HPDE6-E6E7 (cell line): ENCODE results near the gene TSBP1.

Experiments
- DNase-seq: peaks from one replicate; pipeline ENCODE4 v3.0.0; 2011; ENCODE audit warnings: missing footprints; ENCODE audit errors: extremely low spot score

The TSBP1 gene, protein sequence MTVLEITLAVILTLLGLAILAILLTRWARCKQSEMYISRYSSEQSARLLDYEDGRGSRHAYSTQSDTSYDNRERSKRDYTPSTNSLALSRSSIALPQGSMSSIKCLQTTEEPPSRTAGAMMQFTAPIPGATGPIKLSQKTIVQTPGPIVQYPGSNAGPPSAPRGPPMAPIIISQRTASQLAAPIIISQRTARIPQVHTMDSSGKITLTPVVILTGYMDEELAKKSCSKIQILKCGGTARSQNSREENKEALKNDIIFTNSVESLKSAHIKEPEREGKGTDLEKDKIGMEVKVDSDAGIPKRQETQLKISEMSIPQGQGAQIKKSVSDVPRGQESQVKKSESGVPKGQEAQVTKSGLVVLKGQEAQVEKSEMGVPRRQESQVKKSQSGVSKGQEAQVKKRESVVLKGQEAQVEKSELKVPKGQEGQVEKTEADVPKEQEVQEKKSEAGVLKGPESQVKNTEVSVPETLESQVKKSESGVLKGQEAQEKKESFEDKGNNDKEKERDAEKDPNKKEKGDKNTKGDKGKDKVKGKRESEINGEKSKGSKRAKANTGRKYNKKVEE

DNA sequence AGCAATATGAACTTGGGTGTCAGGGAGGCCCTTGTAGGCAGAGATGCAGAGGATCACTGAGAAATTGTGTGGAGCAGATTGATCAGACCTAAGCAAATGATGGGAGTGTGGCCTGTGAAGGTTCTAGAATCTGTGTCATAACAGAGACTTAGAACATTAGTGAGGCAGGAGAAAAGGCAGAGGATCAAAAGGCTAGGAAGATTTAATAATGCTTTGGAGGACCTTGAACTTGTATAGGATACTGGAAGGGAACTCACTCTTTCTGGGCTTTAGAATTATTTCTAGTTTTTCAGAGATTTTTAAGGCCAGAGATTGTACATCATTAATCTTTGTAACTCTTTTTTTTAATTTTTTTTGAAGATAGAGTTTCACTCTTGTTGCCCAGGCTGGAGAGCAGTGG, at the start of gene TSBP1:
Gene TSBP1 (minus strand): TSS at position 101 of the 400 bp plus-strand sequence. CDS start 197 bp downstream, outside the sequence.
- DNase-seq = no peak

DNA sequence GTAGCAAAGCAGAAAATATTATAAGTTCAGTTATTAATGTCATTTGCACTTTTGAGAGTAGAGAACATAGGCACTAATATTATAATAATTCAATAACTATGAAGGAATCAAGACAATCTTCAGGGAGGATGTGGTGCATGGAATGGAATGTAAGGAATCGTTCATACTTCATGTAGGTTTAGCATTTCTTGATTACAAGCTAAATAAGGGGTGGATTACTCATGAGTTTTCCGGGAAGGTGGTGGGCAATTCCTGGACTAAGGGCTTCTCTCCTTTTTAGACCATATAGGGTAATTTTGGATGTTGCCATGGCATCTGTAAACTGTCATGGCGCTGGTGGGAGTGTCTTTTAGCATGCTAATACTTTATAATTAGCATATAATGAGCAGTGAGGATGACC, 44.3 kb upstream of the TSBP1 start:
- DNase-seq = no peak

DNA sequence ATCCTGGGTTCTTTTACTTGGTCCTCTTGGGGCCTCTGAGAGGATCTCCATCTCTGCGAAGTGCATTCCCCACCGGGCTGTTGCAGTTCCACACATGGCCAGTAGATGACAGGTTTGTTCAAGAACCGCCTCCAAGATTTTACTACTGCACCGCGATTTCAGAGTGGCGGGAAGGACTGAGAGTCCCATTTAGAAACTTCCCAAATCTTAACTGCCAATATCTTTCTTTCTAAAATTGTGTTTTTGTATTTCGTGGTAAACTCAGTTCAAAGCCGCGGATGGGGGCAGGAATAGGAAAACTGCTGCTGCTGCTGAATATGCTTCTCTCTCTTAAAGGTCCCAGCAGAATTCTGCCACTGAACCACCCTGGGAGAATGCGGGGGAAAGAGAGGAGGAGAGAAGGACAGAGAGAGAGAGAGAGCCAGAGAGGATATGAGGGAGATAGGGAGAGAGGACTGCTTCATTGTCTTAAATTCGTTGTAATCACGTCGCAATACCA, 43.9 kb upstream of the TSBP1 start:
- DNase-seq = peak; percentile 37

DNA sequence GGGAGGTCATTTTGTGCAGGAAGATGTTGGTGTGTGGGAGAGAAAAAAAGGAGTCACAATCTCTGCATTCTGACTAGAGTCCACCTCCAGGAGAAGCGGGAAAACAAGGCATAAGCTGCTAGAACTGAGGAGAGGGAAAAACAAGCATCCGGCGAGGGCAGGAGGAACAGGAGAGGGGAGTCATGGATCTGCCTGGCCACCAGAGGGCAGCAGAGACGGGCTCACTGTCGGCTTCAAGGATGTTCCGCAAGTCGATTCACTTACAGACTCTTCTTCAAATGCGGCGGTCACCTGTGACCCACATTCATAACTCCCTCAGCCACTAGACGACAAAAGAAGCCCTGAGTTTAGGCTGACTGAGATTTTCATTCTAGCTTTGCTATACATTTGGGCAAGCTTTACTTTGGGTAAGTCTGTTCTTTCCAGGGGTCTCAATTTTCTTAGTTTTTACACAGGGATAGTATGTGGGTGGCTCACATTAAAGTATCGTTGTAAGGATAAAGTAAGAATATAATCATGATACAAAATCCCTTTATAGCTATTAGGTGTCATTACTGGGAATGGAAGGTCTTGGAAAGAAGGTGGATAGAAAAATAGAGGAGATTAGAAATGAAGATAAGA, 41.8 kb upstream of the TSBP1 start:
- peak; percentile 57 for DNase-seq

DNA sequence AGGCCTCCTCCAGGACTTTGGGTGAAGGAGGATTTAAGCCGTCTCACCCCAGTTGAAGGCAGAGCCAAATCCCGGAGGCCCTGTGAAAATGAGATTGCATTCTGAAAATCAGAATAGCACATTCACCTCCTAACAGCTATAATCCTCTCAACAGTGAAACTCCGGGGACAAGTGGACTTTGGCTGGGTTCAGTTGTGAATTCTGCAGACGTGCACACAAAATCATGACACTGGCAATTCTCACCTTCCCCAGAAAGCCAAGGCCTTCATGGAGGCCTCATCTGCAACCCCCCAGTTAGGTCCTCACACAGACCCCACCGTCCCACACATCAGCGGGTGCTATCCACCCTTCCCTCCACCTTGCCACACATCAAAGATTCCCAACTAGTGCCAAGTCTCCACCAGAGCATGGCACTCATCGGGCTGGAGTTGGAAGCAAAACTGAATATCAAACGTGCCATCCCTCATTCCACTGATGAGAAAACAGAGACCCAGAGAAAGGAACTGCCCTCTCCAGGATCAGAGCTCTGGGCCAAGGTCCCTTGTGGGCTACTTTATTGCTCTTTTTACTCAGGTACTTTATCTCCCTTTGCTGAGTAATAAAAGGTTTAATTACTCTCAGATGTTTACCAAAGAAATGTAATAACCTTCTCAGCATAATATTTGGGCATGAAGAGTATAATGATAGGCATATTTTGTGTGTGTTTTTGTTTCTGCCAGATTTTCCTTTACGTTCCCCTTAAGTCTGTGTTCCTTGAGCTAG, 40.0 kb upstream of the TSBP1 start:
- no peak for DNase-seq

DNA sequence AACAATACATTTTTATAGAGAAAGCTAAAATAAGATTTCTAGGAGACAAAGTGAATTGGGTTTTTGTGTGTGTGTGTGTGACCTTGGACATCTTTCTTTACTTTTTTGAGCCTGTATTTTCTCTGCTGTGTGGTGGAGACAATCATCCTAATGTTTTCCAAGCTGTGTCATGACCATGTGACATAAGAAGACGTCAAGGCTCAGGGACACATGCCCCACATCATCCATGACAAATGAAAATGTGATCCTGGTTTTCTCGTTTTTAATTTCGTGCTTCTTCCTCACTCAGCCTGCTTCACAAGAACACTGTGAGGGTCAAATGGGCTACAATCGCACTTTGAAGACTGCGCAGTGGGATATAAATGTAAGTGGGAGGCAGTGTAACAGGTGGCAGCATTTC, 39.2 kb upstream of the TSBP1 start:
- DNase-seq = no peak

DNA sequence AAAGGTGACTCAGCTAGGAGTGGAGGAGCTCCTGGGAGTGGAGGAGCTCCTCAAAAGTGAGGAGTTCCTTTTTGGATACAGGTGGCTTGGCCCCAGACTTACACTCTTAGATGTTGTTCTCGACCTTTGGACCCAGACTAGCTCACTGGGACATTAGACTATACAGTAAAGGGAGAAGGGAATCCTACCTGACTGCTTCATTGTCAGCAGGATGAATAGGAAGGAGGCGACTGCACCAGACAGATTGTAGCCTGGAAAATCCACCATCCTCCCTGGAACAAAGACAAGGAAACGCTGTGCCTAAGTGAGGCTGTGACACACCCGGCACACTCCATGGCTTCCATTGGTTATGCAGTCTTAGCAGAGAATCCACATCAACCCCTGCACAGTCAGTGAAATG, 35.2 kb upstream of the TSBP1 start, which contains the start of gene BTNL2:
Gene BTNL2 (minus strand): TSS at position 325 of the 400 bp plus-strand sequence. CDS start 58 bp downstream, at position 267.
- DNase-seq = no peak

DNA sequence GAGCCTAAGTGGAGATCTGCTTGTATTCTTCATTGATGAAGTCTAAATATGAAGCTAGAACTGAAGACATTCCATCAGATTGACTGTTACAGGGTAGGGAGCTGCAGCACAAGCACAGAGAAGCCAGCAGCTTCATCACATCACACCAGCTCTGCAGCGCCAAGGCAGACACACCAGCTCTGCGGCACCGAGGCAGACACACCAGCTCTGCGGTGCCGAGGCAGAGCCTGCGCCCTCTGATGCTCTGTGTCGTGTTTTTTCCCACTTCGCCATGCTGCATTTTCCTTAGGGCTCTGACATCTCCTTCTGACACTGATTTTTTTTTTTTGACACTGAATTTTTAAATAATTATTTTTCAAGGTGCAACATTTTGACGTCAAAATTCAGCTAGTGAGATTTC, 34.5 kb upstream of the TSBP1 start:
- no peak for DNase-seq

DNA sequence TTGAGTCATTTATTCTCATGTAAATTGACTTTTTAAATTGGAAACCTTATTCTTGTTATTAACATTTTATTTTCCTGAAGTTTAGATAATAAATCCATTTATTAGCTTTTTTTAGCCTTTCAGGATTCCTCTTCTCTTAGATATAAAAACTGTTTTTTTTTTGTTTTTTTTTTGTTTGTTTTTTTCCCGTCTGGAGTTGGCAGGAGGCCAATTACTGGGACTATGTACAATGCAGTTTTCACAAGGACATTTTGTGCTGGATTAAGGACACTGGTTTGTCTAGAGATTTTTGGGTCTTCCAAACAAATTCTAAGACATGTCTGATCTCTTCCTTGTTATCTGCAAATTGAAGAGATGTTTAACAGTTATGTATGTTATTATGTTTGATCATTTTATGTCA, 34.0 kb upstream of the TSBP1 start:
- DNase-seq = no peak

DNA sequence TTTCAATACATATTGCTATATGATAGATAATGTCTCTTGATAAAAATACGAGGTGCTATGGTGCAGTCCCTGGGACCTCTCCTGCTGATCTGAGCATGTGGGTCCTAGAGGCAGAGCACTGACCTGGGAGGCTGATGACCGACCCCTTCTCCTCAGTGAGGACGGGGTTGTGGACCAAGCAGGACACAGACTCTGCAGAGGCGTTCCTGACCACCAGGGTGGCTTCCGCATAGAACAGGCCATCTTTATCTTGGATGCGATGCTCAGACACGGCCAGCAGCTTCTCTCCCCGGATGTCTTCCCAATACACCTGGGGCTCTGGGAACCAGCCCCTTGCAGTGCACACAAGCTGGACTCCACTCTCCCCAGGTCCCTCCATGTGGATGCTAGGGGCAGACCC, 31.1 kb upstream of the TSBP1 start:
- no peak for DNase-seq

DNA sequence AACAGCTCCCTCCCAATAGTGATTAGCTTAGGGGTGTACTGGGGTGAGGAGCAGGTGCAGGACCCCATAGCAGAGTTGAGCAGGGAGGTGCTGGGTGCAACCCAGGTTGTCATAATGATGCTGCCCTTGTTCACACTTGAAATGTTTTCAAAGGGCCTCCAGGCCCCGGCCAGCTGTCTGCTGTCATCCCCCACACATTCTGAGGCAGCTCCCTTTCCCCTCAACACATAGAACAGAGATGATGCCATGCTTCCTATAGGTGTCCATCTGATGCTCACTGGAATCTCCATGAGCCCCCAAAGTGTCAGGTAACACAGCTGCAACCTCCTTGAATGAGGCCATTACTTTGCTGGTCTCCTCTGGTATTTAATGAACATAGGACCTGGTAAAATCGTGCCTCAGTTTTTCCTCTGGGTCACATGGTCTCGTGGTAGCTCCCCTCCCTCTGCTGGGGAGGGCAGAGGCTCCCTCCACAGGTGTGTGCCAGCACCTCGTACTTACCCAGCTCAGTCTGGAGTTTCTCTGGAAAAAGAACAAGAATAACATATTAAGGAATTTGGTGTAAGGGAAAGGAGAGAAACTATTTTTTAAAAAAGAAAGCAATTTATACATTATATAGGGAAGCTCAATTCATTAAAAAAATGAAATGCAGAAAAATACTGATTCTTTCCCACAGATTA, 29.7 kb upstream of the TSBP1 start:
- DNase-seq = no peak

DNA sequence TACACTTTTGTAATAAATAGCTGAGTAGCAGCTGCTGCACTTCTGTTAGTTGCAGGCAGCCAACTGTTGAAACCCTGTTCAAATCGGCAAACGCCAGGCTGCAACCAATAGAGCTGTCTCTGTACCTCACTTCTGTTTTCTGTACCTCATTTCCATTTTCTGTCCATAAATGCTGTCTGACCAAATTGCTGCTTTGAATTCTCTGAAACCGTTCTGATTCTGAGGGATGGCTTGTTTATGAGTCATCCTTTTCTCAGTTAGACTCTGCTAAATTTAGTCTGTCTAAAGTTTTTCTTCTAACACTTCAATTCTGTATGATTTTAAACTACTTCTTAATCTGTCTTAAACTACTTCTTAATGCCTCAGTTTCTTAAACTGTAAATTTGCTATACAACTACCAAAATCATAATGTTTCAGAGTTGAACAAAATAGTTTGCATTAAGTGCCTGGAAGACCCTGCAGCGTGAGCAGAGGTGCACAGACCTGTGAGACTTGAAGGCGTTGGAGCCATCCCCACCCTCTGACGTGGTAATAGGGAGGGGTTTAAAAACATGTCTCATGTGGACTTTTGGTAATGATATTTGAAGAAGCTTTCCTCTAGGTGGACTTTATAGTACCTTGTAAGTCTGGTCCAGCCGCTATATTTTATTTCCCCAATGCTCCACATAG, 25.7 kb upstream of the TSBP1 start:
- no peak for DNase-seq

DNA sequence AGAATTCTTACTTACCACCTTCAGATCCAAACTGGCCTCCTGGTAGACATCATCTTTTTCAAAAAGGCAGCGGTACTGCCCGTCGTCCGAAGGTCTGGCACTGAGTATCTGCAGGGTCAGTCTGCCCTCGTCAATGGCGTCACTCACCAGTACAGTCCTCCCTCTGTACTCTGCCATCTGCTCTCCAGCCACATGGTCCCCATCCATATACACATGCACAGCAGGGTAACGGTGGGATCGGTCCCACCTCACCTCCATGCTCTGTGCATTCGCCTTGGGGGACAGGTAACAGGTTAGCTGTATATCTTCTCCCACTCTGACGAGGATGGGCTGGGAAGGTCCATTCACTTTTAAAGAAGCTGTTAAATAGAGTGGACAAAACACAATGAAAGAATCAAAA, 24.3 kb upstream of the TSBP1 start:
- DNase-seq = no peak

DNA sequence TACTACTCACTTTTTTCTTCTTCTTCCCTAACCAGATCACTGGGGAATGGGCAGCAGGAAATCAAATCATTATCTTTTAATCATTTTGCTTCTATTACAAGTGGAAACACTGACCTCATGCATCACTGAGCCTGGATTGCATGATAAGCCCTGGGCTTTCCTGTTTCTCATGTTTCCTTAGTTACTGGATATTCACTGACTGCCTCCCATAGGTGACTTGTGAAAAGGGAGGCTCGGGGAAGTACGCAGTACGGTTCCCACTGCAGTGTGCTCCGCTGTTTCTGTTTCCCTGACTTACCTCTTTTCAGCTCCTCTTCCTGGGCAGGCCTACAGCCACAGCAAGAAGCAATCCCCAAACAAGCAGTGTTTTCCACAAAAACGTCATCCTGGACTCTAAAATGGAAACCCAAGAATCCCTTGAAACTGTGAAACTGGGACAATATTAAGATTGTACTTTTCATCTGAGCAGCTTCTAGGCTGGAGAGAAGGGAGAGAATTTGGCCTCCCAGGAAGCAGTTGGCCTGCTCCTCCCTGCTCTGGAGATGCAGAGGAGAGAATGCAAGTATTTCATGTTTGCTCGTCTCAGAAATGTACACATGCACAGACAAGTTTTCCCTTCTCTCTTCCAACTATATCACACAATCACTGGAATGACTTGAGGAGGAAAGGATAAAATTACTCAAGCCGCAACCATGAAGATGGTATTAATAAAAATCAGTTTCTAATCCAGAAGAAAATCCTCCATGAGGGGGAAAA, 22.1 kb upstream of the TSBP1 start:
- DNase-seq = peak; percentile 21

DNA sequence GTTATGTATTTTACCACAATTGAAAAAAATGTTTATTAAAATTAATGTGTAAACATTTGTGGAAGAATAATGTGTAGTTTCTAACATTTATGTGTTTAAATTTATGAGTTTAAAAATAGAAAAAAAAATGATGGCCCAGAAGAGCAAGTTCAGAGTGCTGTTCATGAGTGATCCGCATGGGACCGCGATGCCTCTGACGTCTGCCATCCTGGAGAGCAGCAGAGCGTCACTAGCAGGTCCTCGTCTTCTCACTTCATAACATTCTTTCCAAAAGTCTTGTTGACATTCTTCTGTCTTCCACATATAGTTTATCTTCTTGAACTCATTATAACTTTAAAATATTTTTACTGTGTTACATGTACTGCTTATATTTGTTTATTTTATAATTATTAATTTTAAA, 19.8 kb upstream of the TSBP1 start:
- no peak for DNase-seq

DNA sequence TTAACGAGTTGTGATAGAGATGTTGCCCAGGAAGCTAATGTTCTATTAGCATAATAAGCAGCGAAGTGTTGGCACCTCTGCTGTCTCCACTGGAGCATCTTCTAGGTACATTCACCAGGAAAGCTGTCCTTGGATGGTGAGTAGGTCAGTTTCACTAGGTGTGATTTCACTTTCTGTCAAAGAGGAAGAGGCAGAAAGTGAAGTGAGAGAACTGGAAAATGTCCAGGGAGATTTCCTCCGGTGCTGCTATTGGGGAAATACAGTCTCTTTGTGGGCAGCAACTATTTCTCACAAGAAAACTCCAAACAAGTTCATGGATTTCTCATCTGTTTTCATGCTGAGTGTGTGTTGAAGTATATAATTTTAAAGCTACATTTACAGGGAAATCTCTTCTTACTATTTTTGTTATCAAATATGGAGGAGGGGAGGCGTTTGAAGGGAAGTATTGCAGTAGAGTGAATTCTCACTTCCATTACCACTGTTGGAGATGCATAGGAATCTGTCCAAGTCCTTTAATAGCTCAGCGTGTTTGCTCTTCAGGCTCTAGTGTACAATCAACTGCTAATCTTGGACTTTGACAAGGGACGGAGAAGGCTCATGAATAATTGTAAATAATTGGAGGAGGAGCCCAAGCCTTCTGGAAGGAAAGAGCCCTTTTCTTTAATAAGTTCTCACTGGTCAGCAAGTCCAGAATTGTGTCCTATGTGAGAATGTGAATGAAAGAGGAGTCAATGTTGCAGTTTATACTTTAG, 16.1 kb upstream of the TSBP1 start:
- DNase-seq = no peak

DNA sequence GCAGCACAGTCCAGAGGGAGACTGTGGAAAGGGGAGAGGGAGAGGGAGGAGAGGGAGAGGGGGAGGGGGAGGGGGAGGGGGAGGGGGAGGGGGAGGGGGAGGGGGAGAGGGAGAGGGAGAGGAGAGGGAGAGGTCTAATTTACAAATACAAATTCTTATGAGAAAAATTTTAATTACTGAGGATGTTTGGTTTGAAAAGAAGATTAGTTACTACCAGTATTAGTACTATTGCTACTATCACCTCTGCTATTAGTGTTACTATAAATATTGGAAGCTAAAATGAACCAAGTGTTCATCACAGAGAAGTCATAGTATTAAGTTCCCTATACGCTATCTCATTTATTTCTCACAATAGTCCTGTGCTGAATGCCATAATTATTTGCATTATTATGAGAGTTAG, 14.3 kb upstream of the TSBP1 start:
- DNase-seq = no peak

DNA sequence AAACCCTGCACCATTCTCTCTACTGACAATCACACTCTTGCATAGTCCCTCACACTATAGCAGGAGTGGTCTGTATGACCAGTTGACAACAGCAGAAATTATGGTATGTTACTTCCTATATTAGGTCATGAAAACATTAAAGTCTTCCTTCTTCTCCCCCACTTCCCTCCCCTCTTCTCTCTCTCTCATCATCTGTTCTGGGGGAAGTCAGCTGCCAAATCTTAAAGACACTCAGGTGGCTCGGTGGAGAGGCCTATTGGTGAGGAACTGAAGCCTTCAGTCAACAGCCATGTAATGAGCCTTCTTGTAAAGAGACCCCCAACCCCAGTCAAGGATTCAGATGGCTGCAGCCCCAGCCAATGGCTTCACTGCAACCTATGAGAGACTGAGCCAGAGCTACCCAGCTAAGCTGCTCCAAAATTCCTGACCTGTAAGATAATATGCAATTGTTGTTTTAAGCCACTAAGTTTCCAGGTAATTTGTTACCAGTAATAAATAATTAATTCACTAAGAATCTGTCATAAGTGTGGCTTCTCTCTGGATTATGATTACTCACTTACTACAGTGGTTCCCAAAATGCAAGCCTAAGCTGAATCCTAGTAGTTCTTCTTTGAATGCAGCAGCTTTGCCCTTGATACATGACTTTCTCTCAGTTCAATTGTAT, 11.2 kb upstream of the TSBP1 start:
- no peak for DNase-seq

DNA sequence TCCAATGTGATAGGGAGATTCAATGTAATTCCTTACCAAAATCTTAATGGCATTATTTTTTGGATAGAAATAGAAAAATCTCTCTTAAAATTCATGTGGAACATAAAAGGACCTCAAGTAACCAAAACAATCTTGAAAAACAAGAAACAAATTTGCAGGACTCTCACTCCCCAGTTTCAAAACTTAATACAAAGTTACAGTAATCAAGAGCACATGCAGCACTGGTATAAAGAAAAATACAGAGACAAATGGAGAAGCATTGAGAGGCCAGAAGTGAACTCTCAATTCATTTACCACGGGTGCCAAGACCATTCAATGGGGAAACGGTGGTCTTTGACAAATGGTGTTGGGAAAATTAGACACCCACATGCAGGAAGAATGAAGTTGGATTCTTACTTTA, 7.8 kb upstream of the TSBP1 start:
- DNase-seq = no peak
